ENCODE results near the gene TCP10L. TPM values are rescaled to one million over a fixed set of nuclear protein-coding genes. Genes with fewer than 3 reads are reported as not detected.
"Not testable (repeated sequence)": the region's sequence is repeated elsewhere in the genome, so short reads cannot be mapped to it uniquely, and the experiment has no call there.

The TCP10L gene
- total and polyA plus RNA-seq, 3 donors from 2014 or later = 81.3 to 350 (median 107) TPM

GRCh38 chr21:32533053-32533452 is 52.3 kb downstream of the TCP10L start:
- H3K4me3 ChIP-seq = no peak overlapping the region
- TF ChIP-seq, protein P1, sequence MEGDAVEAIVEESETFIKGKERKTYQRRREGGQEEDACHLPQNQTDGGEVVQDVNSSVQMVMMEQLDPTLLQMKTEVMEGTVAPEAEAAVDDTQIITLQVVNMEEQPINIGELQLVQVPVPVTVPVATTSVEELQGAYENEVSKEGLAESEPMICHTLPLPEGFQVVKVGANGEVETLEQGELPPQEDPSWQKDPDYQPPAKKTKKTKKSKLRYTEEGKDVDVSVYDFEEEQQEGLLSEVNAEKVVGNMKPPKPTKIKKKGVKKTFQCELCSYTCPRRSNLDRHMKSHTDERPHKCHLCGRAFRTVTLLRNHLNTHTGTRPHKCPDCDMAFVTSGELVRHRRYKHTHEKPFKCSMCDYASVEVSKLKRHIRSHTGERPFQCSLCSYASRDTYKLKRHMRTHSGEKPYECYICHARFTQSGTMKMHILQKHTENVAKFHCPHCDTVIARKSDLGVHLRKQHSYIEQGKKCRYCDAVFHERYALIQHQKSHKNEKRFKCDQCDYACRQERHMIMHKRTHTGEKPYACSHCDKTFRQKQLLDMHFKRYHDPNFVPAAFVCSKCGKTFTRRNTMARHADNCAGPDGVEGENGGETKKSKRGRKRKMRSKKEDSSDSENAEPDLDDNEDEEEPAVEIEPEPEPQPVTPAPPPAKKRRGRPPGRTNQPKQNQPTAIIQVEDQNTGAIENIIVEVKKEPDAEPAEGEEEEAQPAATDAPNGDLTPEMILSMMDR (IDR thresholded peaks at IDR 0.05) = no peak
- TF ChIP-seq POLR2A (IDR thresholded peaks at IDR 0.05) = no peak
- H3K9me3 ChIP-seq = no peaks in the 10 kb centered on the region
- H3K36me3 ChIP-seq (ENCODE audit: low read depth, missing control alignments) = no peaks in the 10 kb centered on the region
- intact Hi-C loops (cut with DNase I; ENCODE audit: low total_unique reads) = no loop called here
- H3K27me3 ChIP-seq = no peaks in the 10 kb centered on the region
- H3K4me1 ChIP-seq = no peaks in the 10 kb centered on the region
- no peak for DNase-seq
- H3K27ac ChIP-seq = no peak overlapping the region
- 77 to 83% methylated on average over 4 of the region's 4 CpGs for WGBS, 2 donors

DNA sequence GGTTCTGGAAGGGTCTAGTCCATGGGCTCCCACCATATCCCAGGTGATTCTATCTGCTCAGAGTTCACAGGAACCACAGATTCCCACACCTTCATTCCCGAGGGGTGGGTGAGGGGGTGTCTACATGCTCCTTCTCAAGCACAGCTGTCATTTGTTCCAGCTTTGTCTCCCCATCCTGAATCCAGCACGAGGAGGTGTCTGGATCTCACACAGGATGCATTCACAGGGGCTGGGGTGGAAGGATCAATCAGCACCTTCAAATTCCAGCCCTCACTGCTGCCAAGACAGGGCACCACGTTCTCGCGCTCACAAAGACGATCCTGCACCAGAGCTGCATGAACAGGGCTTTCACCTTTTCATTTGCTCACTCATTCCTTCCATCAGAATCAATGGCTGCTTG is 52.7 kb downstream of the TCP10L start:
- Histone ChIP-seq H3K36me3 (ENCODE audit: low read depth, missing control alignments) (no peaks in the 10 kb centered on the region), H3K27me3 (no peaks in the 10 kb centered on the region), H3K27ac (no peak overlapping the region), H3K4me1 (no peaks in the 10 kb centered on the region), H3K4me3 (no peak overlapping the region), H3K9me3 (no peaks in the 10 kb centered on the region)
- 72 to 89% methylated on average over 6 of the region's 6 CpGs for WGBS, 2 donors
- intact Hi-C loops (cut with DNase I; ENCODE audit: low total_unique reads) = no loop called here
- DNase-seq = no peak
- TF ChIP-seq, protein P1 (IDR thresholded peaks at IDR 0.05) = no peak
- TF ChIP-seq POLR2A (IDR thresholded peaks at IDR 0.05) = no peak

GRCh38 chr21:32531561-32531960 is 53.8 kb downstream of the TCP10L start:
- WGBS, 2 donors = 50 to 72% methylated on average over 3 of the region's 3 CpGs
- DNase-seq; intact Hi-C loops (cut with DNase I; ENCODE audit: low total_unique reads): not testable (repeated sequence)

DNA sequence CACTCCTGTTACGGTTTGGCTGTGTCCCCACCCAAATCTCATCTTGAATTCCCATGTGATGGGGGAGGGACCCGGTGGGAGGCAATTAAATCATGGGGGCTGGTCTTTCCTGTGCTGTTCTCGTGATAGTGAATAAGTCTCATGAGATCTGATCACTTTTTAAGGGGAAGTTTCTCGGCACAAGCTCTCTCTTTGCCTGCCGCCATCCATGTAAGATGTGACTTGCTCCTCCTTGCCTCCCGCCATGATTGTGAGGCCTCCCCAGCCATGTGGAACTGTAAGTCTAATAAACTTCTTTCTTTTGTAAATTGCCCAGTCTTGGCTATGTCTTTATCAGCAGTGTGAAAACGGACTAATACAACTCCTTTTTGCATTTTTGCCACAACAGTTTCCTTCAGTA is 54.5 kb downstream of the TCP10L start:
- H3K36me3 ChIP-seq (ENCODE audit: low read depth, missing control alignments); H3K9me3 ChIP-seq; DNase-seq; H3K4me1 ChIP-seq; H3K4me3 ChIP-seq; H3K27ac ChIP-seq; intact Hi-C loops (cut with DNase I; ENCODE audit: low total_unique reads); H3K27me3 ChIP-seq: not testable (repeated sequence)
- 89 to 90% methylated on average over 7 of the region's 7 CpGs for WGBS, 2 donors

More at GRCh38 chr21:32531561-32531960, 53.8 kb downstream of the TCP10L start:
- not testable (repeated sequence) for H3K4me3 ChIP-seq; H3K4me1 ChIP-seq; H3K27me3 ChIP-seq; H3K36me3 ChIP-seq (ENCODE audit: low read depth, missing control alignments); H3K27ac ChIP-seq; H3K9me3 ChIP-seq

DNA sequence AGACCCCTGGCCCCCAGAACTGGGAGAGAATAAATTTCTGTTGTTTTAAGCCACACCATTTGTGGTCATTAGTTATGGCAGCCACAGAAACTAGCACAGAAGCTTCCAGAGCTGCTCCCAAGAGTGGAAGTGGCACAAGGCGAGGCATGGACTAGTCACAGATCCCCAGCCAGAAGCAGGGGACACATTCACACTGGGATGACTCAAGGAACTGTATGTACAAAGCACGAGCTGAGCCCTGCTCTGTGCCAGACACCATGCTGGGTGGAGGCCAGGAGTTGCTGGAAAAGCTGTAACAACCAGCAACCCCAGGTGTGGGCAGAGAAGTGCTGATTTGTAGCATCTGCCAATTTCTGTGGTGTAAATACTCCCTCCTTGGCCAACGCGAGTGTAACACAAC is 55.6 kb downstream of the TCP10L start:
- Histone ChIP-seq H3K4me1 (no peaks in the 10 kb centered on the region), H3K9me3 (no peaks in the 10 kb centered on the region), H3K27ac (no peak overlapping the region), H3K4me3 (no peak overlapping the region), H3K36me3 (ENCODE audit: low read depth, missing control alignments) (no peaks in the 10 kb centered on the region), H3K27me3 (no peaks in the 10 kb centered on the region)
- TF ChIP-seq, protein P1 (IDR thresholded peaks at IDR 0.05) = no peak
- TF ChIP-seq POLR2A (IDR thresholded peaks at IDR 0.05) = no peak
- 74 to 75% methylated on average over 4 of the region's 4 CpGs for WGBS, 2 donors
- no peak for DNase-seq
- intact Hi-C loops (cut with DNase I; ENCODE audit: low total_unique reads) = no loop called here

DNA sequence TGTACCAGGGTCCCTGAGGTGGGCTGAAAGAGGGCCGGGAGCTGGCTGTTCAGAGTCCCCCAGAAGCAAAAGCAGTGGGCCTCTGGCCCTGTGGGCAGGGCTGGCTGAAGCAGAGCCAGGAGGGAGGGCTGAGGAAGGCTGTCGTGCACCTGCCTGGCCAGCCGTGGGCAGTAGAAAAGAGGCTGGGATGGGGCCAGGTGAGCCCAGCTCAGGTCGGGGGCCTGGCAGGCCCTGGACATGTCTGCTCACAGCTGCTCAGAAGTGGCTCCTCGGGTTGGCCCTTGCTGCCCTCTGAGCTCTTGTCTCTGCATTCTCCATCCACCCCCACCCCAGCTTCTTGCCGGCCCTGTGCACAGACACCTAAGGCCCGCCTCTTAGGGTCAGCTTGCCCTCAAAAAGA is 60.0 kb downstream of the TCP10L start:
- Histone ChIP-seq H3K36me3 (ENCODE audit: low read depth, missing control alignments) (no peaks in the 10 kb centered on the region), H3K27me3 (no peaks in the 10 kb centered on the region), H3K4me3 (no peak overlapping the region), H3K9me3 (no peaks in the 10 kb centered on the region), H3K27ac (no peak overlapping the region), H3K4me1 (no peaks in the 10 kb centered on the region)
- no peak for DNase-seq
- TF ChIP-seq, protein P1 (IDR thresholded peaks at IDR 0.05) = no peak
- no peak for TF ChIP-seq POLR2A (IDR thresholded peaks at IDR 0.05)
- intact Hi-C loops (cut with DNase I; ENCODE audit: low total_unique reads) = no loop called here
- WGBS, 2 donors = 81 to 85% methylated on average over 7 of the region's 7 CpGs
